Effector CD8-positive, alpha-beta T cell (primary cell): ENCODE data around the gene CCDC137.
A peak's percentile ranks its signal among the peaks of the same experiment; 100 is the strongest.
"Not testable (repeated sequence)": the region's sequence is repeated elsewhere in the genome, so short reads cannot be mapped to it uniquely, and the experiment has no call there.

ENCODE experiments used
- DNase-seq: peaks from one replicate; lab custom pipeline; 2025; lab: John Stamatoyannopoulos, UW
- total RNA-seq, 4 experiments: gene quantifications; one replicate each; lab custom pipeline; 2026; lab: John Stamatoyannopoulos, UW

The CCDC137 gene
- total RNA-seq = 38.6 to 54.1 (median 41.3) reads per million in 4 experiments

- DNase-seq = peak; percentile 84
These were observed at the start of gene CCDC137, which contains the start of gene OXLD1 for GRCh38 chr17:81666342-81667191. CCDC137 (plus strand) TSS chr17:81666737; CDS start chr17:81666767, 30 bp downstream. OXLD1 (minus strand) TSS chr17:81666605; CDS start chr17:81666577, 28 bp downstream.

- DNase-seq = no peak
These were observed 49.7 kb upstream of the CCDC137 start for GRCh38 chr17:81616877-81617276.

- not testable (repeated sequence) for DNase-seq
These were observed 48.2 kb upstream of the CCDC137 start for GRCh38 chr17:81618307-81618706.

GRCh38 chr17:81621494-81622130 is 44.9 kb upstream of the CCDC137 start:
- no peak for DNase-seq

GRCh38 chr17:81630274-81630673 is 36.3 kb upstream of the CCDC137 start:
- DNase-seq = no peak

GRCh38 chr17:81631482-81631881 is 35.1 kb upstream of the CCDC137 start:
- DNase-seq = no peak

- DNase-seq = no peak
These were observed 31.1 kb upstream of the CCDC137 start for GRCh38 chr17:81635431-81635830.

GRCh38 chr17:81635973-81636504 is 30.5 kb upstream of the CCDC137 start:
- DNase-seq = no peak

- peak; percentile 74 for DNase-seq
These were observed 29.8 kb upstream of the CCDC137 start, which contains the start of the genes NPLOC4 and TSPAN10 for GRCh38 chr17:81636505-81637288. NPLOC4 (minus strand) TSS chr17:81637112; CDS start chr17:81636930, 182 bp downstream. TSPAN10 (plus strand) TSS chr17:81637196; CDS start chr17:81642413, 5,217 bp downstream.

GRCh38 chr17:81638683-81639082 is 27.9 kb upstream of the CCDC137 start:
- no peak for DNase-seq

GRCh38 chr17:81640011-81640410 is 26.5 kb upstream of the CCDC137 start:
- DNase-seq = no peak

GRCh38 chr17:81641825-81642489 is 24.6 kb upstream of the CCDC137 start:
- DNase-seq = no peak

GRCh38 chr17:81644496-81644895 is 22.0 kb upstream of the CCDC137 start:
- no peak for DNase-seq

GRCh38 chr17:81644976-81645952 is 21.3 kb upstream of the CCDC137 start:
- no peak for DNase-seq

GRCh38 chr17:81646869-81647600 is 19.5 kb upstream of the CCDC137 start:
- no peak for DNase-seq

GRCh38 chr17:81647640-81648012 is 18.9 kb upstream of the CCDC137 start:
- DNase-seq = no peak

- DNase-seq = no peak
These were observed 18.4 kb upstream of the CCDC137 start for GRCh38 chr17:81648013-81648706.

- no peak for DNase-seq
These were observed 17.8 kb upstream of the CCDC137 start for GRCh38 chr17:81648707-81649085.

- DNase-seq = no peak
These were observed 15.6 kb upstream of the CCDC137 start for GRCh38 chr17:81650951-81651350.
